MM.1S (cell line): ENCODE results near the gene LRP5.

ENCODE experiments used
- DNase-seq: peaks from one replicate; pipeline ENCODE4 v3.0.0-alpha.2; 2015
- H2AFZ ChIP-seq: fragments of 300-600 bp; sonication (generic); 2 replicates; pipeline ENCODE4 v1.6.0; 2016; ENCODE audit warnings: antibody characterized with exemption, low read length
- H3F3A ChIP-seq: fragments of 300-600 bp; sonication (generic); 2 replicates; pipeline ENCODE4 v1.6.1; 2016; ENCODE audit warnings: mild to moderate bottlenecking, antibody characterized with exemption, low read length, moderate library complexity, mixed read lengths; ENCODE audit not compliant: insufficient read depth
- H3K27ac ChIP-seq: fragments of 300-600 bp; sonication (generic); 2 replicates; pipeline ENCODE4 v1.5.1; 2016; ENCODE audit warnings: mild to moderate bottlenecking, low read length
- H3K27me3 ChIP-seq: fragments of 300-600 bp; sonication (generic); replicated peaks from 2 replicates; pipeline ENCODE4 v1.6.0; 2016; ENCODE audit warnings: low read length; ENCODE audit not compliant: insufficient read depth
- H3K36me3 ChIP-seq: fragments of 300-600 bp; sonication (generic); replicated peaks from 2 replicates; pipeline ENCODE4 v1.6.1; 2016; ENCODE audit warnings: mild to moderate bottlenecking, low read length, mixed read lengths; ENCODE audit not compliant: insufficient read depth
- H3K4me1 ChIP-seq: fragments of 300-600 bp; sonication (generic); 2 replicates; pipeline ENCODE4 v1.6.1; 2016; ENCODE audit warnings: low read length, mixed read lengths
- H3K4me2 ChIP-seq: fragments of 300-600 bp; sonication (generic); 2 replicates; pipeline ENCODE4 v1.6.0; 2016; ENCODE audit warnings: low read depth, low read length
- H3K4me3 ChIP-seq: fragments of 300-600 bp; sonication (generic); 2 replicates; pipeline ENCODE4 v1.5.1; 2016; ENCODE audit warnings: low read length, mixed read lengths
- H3K79me2 ChIP-seq: fragments of 300-600 bp; sonication (generic); 2 replicates; pipeline ENCODE4 v1.6.1; 2016; ENCODE audit warnings: mixed run types, low read length, mixed read lengths
- H3K9ac ChIP-seq: fragments of 300-600 bp; sonication (generic); 2 replicates; pipeline ENCODE4 v1.6.1; 2016; ENCODE audit warnings: low read length, mixed read lengths
- H3K9me2 ChIP-seq: fragments of 300-600 bp; sonication (generic); replicated peaks from 2 replicates; pipeline ENCODE4 v1.6.1; 2016; ENCODE audit warnings: mild to moderate bottlenecking, low read length, mixed read lengths; ENCODE audit not compliant: insufficient read depth
- H3K9me3 ChIP-seq: fragments of 300-600 bp; sonication (generic); replicated peaks from 2 replicates; pipeline ENCODE4 v1.6.1; 2016; ENCODE audit warnings: mild to moderate bottlenecking, low read length, mixed read lengths; ENCODE audit not compliant: insufficient read depth
- H4K20me1 ChIP-seq: fragments of 300-600 bp; sonication (generic); 2 replicates; pipeline ENCODE4 v1.6.1; 2016; ENCODE audit warnings: mild to moderate bottlenecking, low read length, moderate library complexity, mixed read lengths; ENCODE audit not compliant: insufficient read depth
- CTCF ChIP-seq: fragments of 300-600 bp; sonication (generic); IDR thresholded peaks from 2 replicates; pipeline ENCODE4 v1.5.1; 2016; ENCODE audit warnings: antibody characterized with exemption, low read length, mixed read lengths
- EZH2 ChIP-seq: fragments of 300-600 bp; sonication (generic); optimal IDR thresholded peaks from 2 replicates; pipeline ENCODE3; 2017; ENCODE audit warnings: low read depth, mild to moderate bottlenecking, antibody characterized with exemption, low read length, mixed read lengths
- EZH2phosphoT487 ChIP-seq: fragments of 300-600 bp; sonication (generic); IDR thresholded peaks from 2 replicates; pipeline ENCODE4 v1.6.1; 2018; ENCODE audit warnings: antibody characterized with exemption, low read length

LRP5 gene

DNA sequence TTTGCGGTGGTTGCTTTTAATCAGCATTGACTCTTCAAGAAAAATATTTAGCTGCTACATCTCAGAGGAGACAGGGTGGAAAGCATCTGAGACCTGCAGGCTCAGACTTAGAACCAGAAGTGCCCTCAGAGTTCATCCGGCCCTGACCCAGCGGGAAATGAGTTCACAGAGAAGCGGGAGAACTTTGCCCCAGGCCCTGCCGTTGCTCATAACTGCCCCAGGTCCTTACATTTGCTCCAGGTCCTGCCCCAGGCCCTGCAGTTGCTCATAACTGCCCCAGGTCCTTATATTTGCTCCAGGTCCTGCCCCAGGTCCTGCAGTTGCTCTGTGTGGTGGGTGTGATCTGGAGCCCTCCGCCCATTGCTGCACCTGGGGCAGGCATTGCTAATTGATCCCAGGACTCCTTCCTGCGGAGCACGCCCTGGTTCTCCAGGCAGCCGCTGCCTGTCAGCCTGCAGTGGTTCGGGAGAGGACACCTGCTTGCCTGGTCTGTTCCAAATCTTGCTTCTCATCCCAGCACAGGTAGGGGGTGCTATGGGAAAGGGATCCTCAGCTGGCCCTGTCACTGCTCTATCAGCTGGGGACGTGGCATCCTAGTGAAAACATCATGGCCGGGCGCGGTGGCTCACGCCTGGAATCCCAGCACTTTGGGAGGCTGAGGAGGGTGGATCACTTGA, 90.1 kb downstream of the LRP5 start:
- Histone ChIP-seq H3K9ac (no peak overlapping the region), H3K27ac (no peak overlapping the region), H4K20me1 (no peaks in the 10 kb centered on the region), H3K4me2 (no peak overlapping the region), H3K4me1 (no peaks in the 10 kb centered on the region), H3K9me3 (no peaks in the 10 kb centered on the region), H3K4me3 (no peak overlapping the region), H3K36me3 (no peaks in the 10 kb centered on the region), H3K9me2 (no peaks in the 10 kb centered on the region), H2AFZ (no peak overlapping the region), H3F3A (no peaks in the 10 kb centered on the region), H3K79me2 (no peaks in the 10 kb centered on the region), H3K27me3 (no peaks in the 10 kb centered on the region)
- TF ChIP-seq CTCF (no peak), EZH2phosphoT487 (no peak), EZH2 (no peak)
- no peak for DNase-seq

- H3K79me2 ChIP-seq, result no peaks in the 10 kb centered on the region
- no peak overlapping the region for H3K9ac ChIP-seq
- no peaks in the 10 kb centered on the region for H3F3A ChIP-seq
- H3K4me3 ChIP-seq, result no peak overlapping the region
- no peak for DNase-seq
- H3K4me1 ChIP-seq, result no peaks in the 10 kb centered on the region
- H3K27me3 ChIP-seq, result no peaks in the 10 kb centered on the region
- TF ChIP-seq EZH2phosphoT487 (no peak), CTCF (no peak), EZH2 (no peak)
- no peaks in the 10 kb centered on the region for H4K20me1 ChIP-seq
- no peak overlapping the region for H3K27ac ChIP-seq
- no peak overlapping the region for H2AFZ ChIP-seq
- no peaks in the 10 kb centered on the region for H3K9me2 ChIP-seq
- H3K36me3 ChIP-seq, result no peaks in the 10 kb centered on the region
- no peaks in the 10 kb centered on the region for H3K9me3 ChIP-seq
- H3K4me2 ChIP-seq, result no peak overlapping the region
Observed at GRCh38 chr11:68403424-68403823, 91.0 kb downstream of the LRP5 start.

- Histone ChIP-seq H3K9me2 (no peaks in the 10 kb centered on the region), H4K20me1 (no peaks in the 10 kb centered on the region), H3K79me2 (no peaks in the 10 kb centered on the region), H3K9me3 (no peaks in the 10 kb centered on the region), H2AFZ (no peak overlapping the region), H3K4me3 (no peak overlapping the region), H3K36me3 (no peaks in the 10 kb centered on the region), H3K4me2 (no peak overlapping the region), H3K27me3 (no peaks in the 10 kb centered on the region), H3K9ac (no peak overlapping the region), H3F3A (no peaks in the 10 kb centered on the region), H3K27ac (no peak overlapping the region), H3K4me1 (no peaks in the 10 kb centered on the region)
- TF ChIP-seq EZH2phosphoT487, result no peak
- TF ChIP-seq CTCF, result no peak
- TF ChIP-seq EZH2, result no peak
- no peak for DNase-seq
Observed at GRCh38 chr11:68403831-68404230, 91.4 kb downstream of the LRP5 start.
